Mammary epithelial cell (primary cell): ENCODE results near the gene EPHB6.

Experiments used
- CTCF ChIP-seq, 2 donors: IDR thresholded peaks in 1 of 2; conservative IDR thresholded peaks in 1 of 2; 2 replicates each; pipeline ENCODE4 v1.5.1; 2011 to 2012; ENCODE audit warnings: inconsistent platforms in 2 of 2, low read length in 2 of 2, mild to moderate bottlenecking in 2 of 2, control low read depth in 1 of 2, low read depth in 1 of 2; ENCODE audit not compliant: insufficient read depth in 1 of 2; ENCODE audit errors: extremely low read depth in 1 of 2
- EZH2 ChIP-seq: IDR thresholded peaks from 2 replicates; pipeline ENCODE4 v1.6.1; 2012; ENCODE audit warnings: low read length, inconsistent platforms, borderline replicate concordance

GRCh38 chr7:142898377-142899170 is 43.7 kb downstream of the EPHB6 start:
- no peak for TF ChIP-seq CTCF (conservative IDR thresholded peaks at IDR 0.05 in 1 of 2, IDR thresholded peaks at IDR 0.05 in 1 of 2; ENCODE audit: extremely low read depth in 1 of 2, insufficient read depth in 1 of 2, low read depth in 1 of 2, low read length in 2 of 2)
- TF ChIP-seq EZH2: no peak
